Osteoblast (primary cell): Measurements from ENCODE around the gene APOC4. TPM values are rescaled to one million over a fixed set of nuclear protein-coding genes. Genes with fewer than 3 reads are reported as not detected.
A peak's percentile ranks its signal among the peaks of the same experiment; 100 is the strongest.

ENCODE experiments used
- DNase-seq: peaks from one replicate; pipeline ENCODE4 v3.0.0; 2011; ENCODE audit warnings: low spot score, mixed read lengths; ENCODE audit not compliant: insufficient read length; ENCODE audit errors: missing footprints
- H2AFZ ChIP-seq: 2 replicates; pipeline ENCODE4 v1.6.0; 2011; ENCODE audit warnings: mild to moderate bottlenecking, low read length
- H3K27ac ChIP-seq: 2 replicates; pipeline ENCODE4 v1.5.1; 2011; ENCODE audit warnings: mild to moderate bottlenecking, low read depth, low read length, moderate library complexity
- H3K27me3 ChIP-seq: 2 replicates; pipeline ENCODE4 v1.6.0; 2012; ENCODE audit warnings: mild to moderate bottlenecking, control low read depth, inconsistent platforms, low read length, moderate library complexity; ENCODE audit not compliant: insufficient read depth
- H3K36me3 ChIP-seq: 2 replicates; pipeline ENCODE4 v1.5.1; 2011; ENCODE audit warnings: mild to moderate bottlenecking, low read length, control low read depth, moderate library complexity; ENCODE audit not compliant: insufficient read depth
- H3K4me1 ChIP-seq: 2 replicates; pipeline ENCODE4 v1.5.1; 2011; ENCODE audit warnings: mild to moderate bottlenecking, low read length, control low read depth, moderate library complexity; ENCODE audit not compliant: insufficient read depth
- H3K4me2 ChIP-seq: 2 replicates; pipeline ENCODE4 v1.6.0; 2011; ENCODE audit warnings: mild to moderate bottlenecking, low read length; ENCODE audit not compliant: insufficient read depth
- H3K4me3 ChIP-seq: fragments of 200-600 bp; sonication (generic); 3 replicates; pipeline ENCODE4 v1.5.1; 2012; ENCODE audit warnings: mild to moderate bottlenecking, low read length, inconsistent platforms; ENCODE audit not compliant: insufficient read depth
- H3K79me2 ChIP-seq: 2 replicates; pipeline ENCODE4 v1.6.0; 2012; ENCODE audit warnings: mild to moderate bottlenecking, low read length, control low read depth, inconsistent platforms; ENCODE audit not compliant: insufficient read depth
- H3K9me3 ChIP-seq: 2 replicates; pipeline ENCODE4 v1.5.1; 2011; ENCODE audit warnings: low read depth, low read length, control low read depth
- H4K20me1 ChIP-seq: 2 replicates; pipeline ENCODE4 v1.6.0; 2012; ENCODE audit warnings: mild to moderate bottlenecking, low read length, control low read depth; ENCODE audit not compliant: insufficient read depth
- CTCF ChIP-seq: IDR thresholded peaks from 2 replicates; pipeline ENCODE4 v1.5.1; 2011; ENCODE audit warnings: mild to moderate bottlenecking, low read depth, low read length, moderate library complexity; ENCODE audit errors: extremely low read depth
- total RNA-seq: library from RNA; depleted of rRNA; stranded (reverse); fragments of >200 nt; gene quantifications from 2 replicates; pipeline ENCODE4 v1.2.3, GENCODE V29; 2012

The APOC4 gene
- total RNA-seq, 1 donor: not detected

- H3K9me3 ChIP-seq: no peaks in the 10 kb centered on the region
- H3K79me2 ChIP-seq: no peaks in the 10 kb centered on the region
- H2AFZ ChIP-seq: no peak overlapping the region
- no peak for TF ChIP-seq CTCF
- no peaks in the 10 kb centered on the region for H3K27me3 ChIP-seq
- H4K20me1 ChIP-seq: no peaks in the 10 kb centered on the region
- H3K36me3 ChIP-seq: no peaks in the 10 kb centered on the region
- H3K4me2 ChIP-seq: no peak overlapping the region
- H3K4me3 ChIP-seq: no peak overlapping the region
- H3K4me1 ChIP-seq: peaks cover 14% of the 10 kb centered on the region
- H3K27ac ChIP-seq: no peak overlapping the region
- DNase-seq: peak; percentile 48
These were observed 10.5 kb upstream of the APOC4 start for GRCh38 chr19:44931541-44931940.

- Histone ChIP-seq H3K27ac (no peak overlapping the region), H3K4me2 (no peak overlapping the region), H3K4me3 (no peak overlapping the region), H3K9me3 (no peaks in the 10 kb centered on the region), H3K79me2 (no peaks in the 10 kb centered on the region), H4K20me1 (no peaks in the 10 kb centered on the region), H3K4me1 (peaks cover 3% of the 10 kb centered on the region), H3K27me3 (no peaks in the 10 kb centered on the region), H3K36me3 (no peaks in the 10 kb centered on the region), H2AFZ (no peak overlapping the region)
- DNase-seq: peak; percentile 25
- TF ChIP-seq CTCF: no peak
These were observed 2.4 kb upstream of the APOC4 start for GRCh38 chr19:44939668-44940067.

GRCh38 chr19:44943801-44944249 lies 1.8 kb downstream of the APOC4 start:
- Histone ChIP-seq H3K27ac (no peak overlapping the region), H3K27me3 (no peaks in the 10 kb centered on the region), H3K9me3 (no peaks in the 10 kb centered on the region), H2AFZ (no peak overlapping the region), H3K79me2 (no peaks in the 10 kb centered on the region), H3K4me1 (peaks cover 3% of the 10 kb centered on the region), H3K36me3 (no peaks in the 10 kb centered on the region), H3K4me3 (no peak overlapping the region), H4K20me1 (no peaks in the 10 kb centered on the region), H3K4me2 (no peak overlapping the region)
- DNase-seq: peak; percentile 76
- TF ChIP-seq CTCF: no peak

- Histone ChIP-seq H4K20me1 (no peaks in the 10 kb centered on the region), H3K4me1 (peaks cover 12% of the 10 kb centered on the region), H3K27ac (no peak overlapping the region), H3K36me3 (peaks cover 6% of the 10 kb centered on the region), H3K27me3 (no peaks in the 10 kb centered on the region), H3K79me2 (no peaks in the 10 kb centered on the region), H3K4me2 (no peak overlapping the region), H2AFZ (no peak overlapping the region), H3K4me3 (no peak overlapping the region), H3K9me3 (no peaks in the 10 kb centered on the region)
- TF ChIP-seq CTCF: no peak
- peak; percentile 72 for DNase-seq
These were observed 5.1 kb downstream of the APOC4 start for GRCh38 chr19:44947041-44947581.
